HepG2 (cell line): ENCODE data around the gene TMEM235. TPM values are rescaled to one million over a fixed set of nuclear protein-coding genes. Genes with fewer than 3 reads are reported as not detected.
A peak's percentile ranks its signal among the peaks of the same experiment; 100 is the strongest.

Experiments
- ARNT ChIP-seq: fragments of 450-650 bp; IDR thresholded peaks from 2 replicates; pipeline ENCODE4 v1.6.1; 2017
- BATF2 ChIP-seq: sonication (generic); formaldehyde crosslinking; IDR thresholded peaks from 2 replicates; pipeline ENCODE4 v1.8.0; 2022; ENCODE audit warnings: mild to moderate bottlenecking, missing genetic modification reagents, moderate library complexity
- FIP1L1 ChIP-seq: fragments of 200-400 bp; formaldehyde crosslinking; IDR thresholded peaks from 2 replicates; pipeline ENCODE4 v1.6.1; 2018; ENCODE audit warnings: low read depth, mild to moderate bottlenecking, low read length, moderate library complexity, borderline replicate concordance; ENCODE audit not compliant: insufficient read depth
- GRHL1 ChIP-seq: sonication (generic); formaldehyde crosslinking; conservative IDR thresholded peaks from 2 replicates; pipeline ENCODE4 v1.8.0; 2022; ENCODE audit warnings: missing genetic modification reagents
- HNF4A ChIP-seq: sonication (generic); formaldehyde crosslinking; IDR thresholded peaks from 2 replicates; pipeline ENCODE4 v1.4.0; 2020; ENCODE audit warnings: missing genetic modification reagents
- KLF16 ChIP-seq, 2 experiments: sonication (generic) in 1 of 2; formaldehyde crosslinking in 1 of 2; IDR thresholded peaks; 2 replicates each; pipeline versions ENCODE4 v1.6.1 to v1.8.0; 2016 to 2023; ENCODE audit warnings: missing genetic modification reagents in 2 of 2, missing compliant biosample characterization in 1 of 2
- MAF1 ChIP-seq: sonication (generic); formaldehyde crosslinking; IDR thresholded peaks from 2 replicates; pipeline ENCODE4 v1.5.0; 2020; ENCODE audit warnings: missing genetic modification reagents, borderline replicate concordance
- NFKBIZ ChIP-seq: IDR thresholded peaks from 2 replicates; pipeline ENCODE4 v1.6.1; 2018; ENCODE audit warnings: missing genetic modification reagents, missing compliant biosample characterization
- PRMT3 ChIP-seq: sonication (generic); formaldehyde crosslinking; IDR thresholded peaks from 2 replicates; pipeline ENCODE4 v1.8.1; 2022; ENCODE audit warnings: low read depth, mild to moderate bottlenecking, moderate library complexity, missing genetic modification reagents, borderline replicate concordance
- RXRB ChIP-seq: IDR thresholded peaks from 2 replicates; pipeline ENCODE4 v1.6.1; 2016; ENCODE audit warnings: borderline replicate concordance, missing genetic modification reagents, missing compliant biosample characterization
- SCMH1 ChIP-seq: sonication (generic); formaldehyde crosslinking; IDR thresholded peaks from 2 replicates; pipeline ENCODE4 v1.9.0; 2021; ENCODE audit warnings: missing genetic modification reagents, mild to moderate bottlenecking, borderline replicate concordance
- SMAD1 ChIP-seq: sonication (generic); formaldehyde crosslinking; IDR thresholded peaks from 2 replicates; pipeline ENCODE4 v1.4.0; 2020; ENCODE audit warnings: missing genetic modification reagents, low read depth, mild to moderate bottlenecking, borderline replicate concordance
- THAP11 ChIP-seq: IDR thresholded peaks from 2 replicates; pipeline ENCODE4 v1.6.1; 2016; ENCODE audit warnings: missing biosample characterization, missing genetic modification reagents
- ZFYVE20 ChIP-seq: sonication (generic); formaldehyde crosslinking; IDR thresholded peaks from 2 replicates; pipeline ENCODE4 v1.8.0; 2023; ENCODE audit warnings: low read depth, mild to moderate bottlenecking, moderate library complexity, missing genetic modification reagents, borderline replicate concordance
- ZNF101 ChIP-seq: sonication (generic); formaldehyde crosslinking; IDR thresholded peaks from 2 replicates; pipeline ENCODE4 v1.4.0; 2020; ENCODE audit warnings: mild to moderate bottlenecking, low read depth, missing genetic modification reagents, borderline replicate concordance
- ZNF333 ChIP-seq: sonication (generic); formaldehyde crosslinking; IDR thresholded peaks from 2 replicates; pipeline ENCODE4 v1.4.0; 2020; ENCODE audit warnings: mild to moderate bottlenecking, missing genetic modification reagents, borderline replicate concordance
- ZNF543 ChIP-seq: sonication (generic); formaldehyde crosslinking; IDR thresholded peaks from 2 replicates; pipeline ENCODE4 v1.4.0; 2020; ENCODE audit warnings: mild to moderate bottlenecking, missing genetic modification reagents
- ZNF792 ChIP-seq: IDR thresholded peaks from 2 replicates; pipeline ENCODE4 v1.6.1; 2016
- polyA plus RNA-seq, 8 experiments: library from polyadenylated mRNA; depleted of rRNA in 3 of 8; stranded (reverse) in 7 of 8; unstranded in 1 of 8; fragments of >200 nt; fragmentation: Illumina TruSeq in 4 of 8; extraction: Trizol in 4 of 8; gene quantifications; 2 replicates each; pipeline versions ENCODE4 v1.2.1 to v1.2.3, GENCODE V29; 2011 to 2016; ENCODE audit warnings: low read depth in 4 of 8, missing spikeins in 1 of 8, mixed read lengths in 1 of 8; ENCODE audit not compliant: insufficient read depth in 1 of 8
- total RNA-seq, 5 experiments: library from RNA; depleted of rRNA; stranded (reverse); fragments of >200 nt; fragmentation: Illumina TruSeq; extraction: Trizol; gene quantifications; 2 replicates each; pipeline ENCODE4 v1.2.3, GENCODE V29; 2016; ENCODE audit warnings: low read depth in 1 of 5
- TF ChIP-seq, protein P1 (sequence below): IDR thresholded peaks from 2 replicates; pipeline ENCODE4 v1.4.0; 2020; ENCODE audit warnings: mild to moderate bottlenecking, missing genetic modification reagents

TMEM235 gene
- total and polyA plus RNA-seq, 2 of the 13 experiments (the other 11 are each of a cell fraction or from before 2014, with no cell fraction given), result not detected

- TF ChIP-seq NFKBIZ (CRISPR knock-in tag), result 0 out of 2 replicates have a peak, but pooled peaks have one; percentile 32
- TF ChIP-seq MAF1 (CRISPR knock-in tag), result no peak
- no peak for TF ChIP-seq ZNF543 (CRISPR knock-in tag)
- no peak for TF ChIP-seq PRMT3
- no peak for TF ChIP-seq ZNF101 (CRISPR knock-in tag)
- TF ChIP-seq BATF2 (CRISPR knock-in tag), result no peak
- no peak for TF ChIP-seq ARNT
- no peak for TF ChIP-seq FIP1L1
- TF ChIP-seq ZNF333, result 0 out of 2 replicates have a peak, but pooled peaks have one; percentile 18
- TF ChIP-seq RXRB (CRISPR knock-in tag), result peak; percentile 90
- no peak for TF ChIP-seq ZFYVE20 (CRISPR knock-in tag)
- peak in 1 of 2 experiments; percentile 68; a peak in 2 of 4 replicates for TF ChIP-seq KLF16 (CRISPR knock-in tag; IDR thresholded peaks at IDR 0.05)
- TF ChIP-seq ZNF792, result no peak
- TF ChIP-seq THAP11 (CRISPR knock-in tag), result peak; percentile 83
- no peak; the same call in 1 of the 2 replicates for TF ChIP-seq SMAD1 (CRISPR knock-in tag)
- no peak for TF ChIP-seq GRHL1 (CRISPR knock-in tag)
- no peak for TF ChIP-seq SCMH1 (CRISPR knock-in tag)
- TF ChIP-seq, protein P1, sequence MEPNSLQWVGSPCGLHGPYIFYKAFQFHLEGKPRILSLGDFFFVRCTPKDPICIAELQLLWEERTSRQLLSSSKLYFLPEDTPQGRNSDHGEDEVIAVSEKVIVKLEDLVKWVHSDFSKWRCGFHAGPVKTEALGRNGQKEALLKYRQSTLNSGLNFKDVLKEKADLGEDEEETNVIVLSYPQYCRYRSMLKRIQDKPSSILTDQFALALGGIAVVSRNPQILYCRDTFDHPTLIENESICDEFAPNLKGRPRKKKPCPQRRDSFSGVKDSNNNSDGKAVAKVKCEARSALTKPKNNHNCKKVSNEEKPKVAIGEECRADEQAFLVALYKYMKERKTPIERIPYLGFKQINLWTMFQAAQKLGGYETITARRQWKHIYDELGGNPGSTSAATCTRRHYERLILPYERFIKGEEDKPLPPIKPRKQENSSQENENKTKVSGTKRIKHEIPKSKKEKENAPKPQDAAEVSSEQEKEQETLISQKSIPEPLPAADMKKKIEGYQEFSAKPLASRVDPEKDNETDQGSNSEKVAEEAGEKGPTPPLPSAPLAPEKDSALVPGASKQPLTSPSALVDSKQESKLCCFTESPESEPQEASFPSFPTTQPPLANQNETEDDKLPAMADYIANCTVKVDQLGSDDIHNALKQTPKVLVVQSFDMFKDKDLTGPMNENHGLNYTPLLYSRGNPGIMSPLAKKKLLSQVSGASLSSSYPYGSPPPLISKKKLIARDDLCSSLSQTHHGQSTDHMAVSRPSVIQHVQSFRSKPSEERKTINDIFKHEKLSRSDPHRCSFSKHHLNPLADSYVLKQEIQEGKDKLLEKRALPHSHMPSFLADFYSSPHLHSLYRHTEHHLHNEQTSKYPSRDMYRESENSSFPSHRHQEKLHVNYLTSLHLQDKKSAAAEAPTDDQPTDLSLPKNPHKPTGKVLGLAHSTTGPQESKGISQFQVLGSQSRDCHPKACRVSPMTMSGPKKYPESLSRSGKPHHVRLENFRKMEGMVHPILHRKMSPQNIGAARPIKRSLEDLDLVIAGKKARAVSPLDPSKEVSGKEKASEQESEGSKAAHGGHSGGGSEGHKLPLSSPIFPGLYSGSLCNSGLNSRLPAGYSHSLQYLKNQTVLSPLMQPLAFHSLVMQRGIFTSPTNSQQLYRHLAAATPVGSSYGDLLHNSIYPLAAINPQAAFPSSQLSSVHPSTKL (CRISPR knock-in tag), result peak; percentile 84
- TF ChIP-seq HNF4A (CRISPR knock-in tag), result peak; percentile 33; the same call in 1 of the 2 replicates
These were observed 31.8 kb downstream of the TMEM235 start (continued) for GRCh38 chr17:78263063-78263735.
